HUES64 (cell line): ENCODE results near the gene SLC9A9.
"Not testable (repeated sequence)": the region's sequence is repeated elsewhere in the genome, so short reads cannot be mapped to it uniquely, and the experiment has no call there.

ENCODE experiments used
- H3K27ac ChIP-seq: 2 replicates; pipeline ENCODE4 v1.7.0; 2013; ENCODE audit warnings: low read depth, low read length, inconsistent platforms
- H3K27me3 ChIP-seq: 2 replicates; pipeline ENCODE4 v1.6.1; 2013; ENCODE audit warnings: mild to moderate bottlenecking, low read length; ENCODE audit not compliant: insufficient read depth
- H3K36me3 ChIP-seq: 2 replicates; pipeline ENCODE4 v1.6.1; 2013; ENCODE audit warnings: mild to moderate bottlenecking, low read length; ENCODE audit not compliant: insufficient read depth
- H3K4me1 ChIP-seq: 2 replicates; pipeline ENCODE4 v1.6.1; 2013; ENCODE audit warnings: mild to moderate bottlenecking, low read length, moderate library complexity; ENCODE audit not compliant: insufficient read depth
- H3K4me3 ChIP-seq: 2 replicates; pipeline ENCODE4 v1.5.1; 2013; ENCODE audit warnings: mild to moderate bottlenecking, low read length, moderate library complexity
- H3K9ac ChIP-seq: 2 replicates; pipeline ENCODE4 v1.6.1; 2013; ENCODE audit warnings: mild to moderate bottlenecking, low read depth, low read length
- H3K9me3 ChIP-seq: 2 replicates; pipeline ENCODE4 v1.6.1; 2013; ENCODE audit warnings: low read depth, low read length; ENCODE audit not compliant: insufficient read depth
- WGBS: fragments of 150-250, 120-280 bp; methylation state at CpG from one replicate; pipeline ENCODE4 v1.1.7; 2013; ENCODE audit warnings: missing lambda C conversion rate; 5-methylcytosine and 5-hydroxymethylcytosine counted together

The SLC9A9 gene

DNA sequence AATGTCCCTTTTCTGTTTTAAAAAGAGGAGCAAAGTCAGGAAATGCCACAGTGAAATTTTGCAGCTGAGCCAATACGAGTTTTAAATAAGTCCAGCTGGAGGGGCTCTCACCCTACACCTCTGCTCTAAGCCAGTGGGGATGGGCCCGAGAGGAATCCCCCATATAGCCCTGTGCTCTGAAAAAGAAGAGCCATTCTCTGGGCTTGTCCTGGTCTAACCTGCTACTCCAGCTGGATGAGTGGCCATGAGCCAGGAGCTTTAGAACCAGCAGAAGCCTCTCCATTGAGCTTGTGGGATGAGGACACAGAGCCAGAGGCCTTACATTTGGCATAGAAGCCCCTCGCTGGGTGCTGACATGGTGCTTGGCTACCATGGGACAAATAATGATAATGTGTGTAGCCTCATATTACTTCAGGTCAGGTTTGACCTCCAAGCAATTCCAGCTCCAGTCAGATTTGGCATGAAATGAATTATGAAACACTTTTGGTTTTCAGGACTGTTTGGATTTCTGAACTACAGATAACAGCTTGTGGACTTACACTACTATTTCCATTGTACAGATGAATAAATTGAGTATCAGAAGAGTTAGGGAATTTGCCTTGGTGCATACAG is 556.3 kb downstream of the SLC9A9 start:
- Histone ChIP-seq H3K4me1 (no peaks in the 10 kb centered on the region), H3K9ac (no peak overlapping the region), H3K9me3 (no peaks in the 10 kb centered on the region), H3K27ac (no peak overlapping the region), H3K36me3 (no peaks in the 10 kb centered on the region), H3K27me3 (no peaks in the 10 kb centered on the region), H3K4me3 (no peak overlapping the region)
- 87% methylated on average over 3 of the region's 3 CpGs for WGBS

DNA sequence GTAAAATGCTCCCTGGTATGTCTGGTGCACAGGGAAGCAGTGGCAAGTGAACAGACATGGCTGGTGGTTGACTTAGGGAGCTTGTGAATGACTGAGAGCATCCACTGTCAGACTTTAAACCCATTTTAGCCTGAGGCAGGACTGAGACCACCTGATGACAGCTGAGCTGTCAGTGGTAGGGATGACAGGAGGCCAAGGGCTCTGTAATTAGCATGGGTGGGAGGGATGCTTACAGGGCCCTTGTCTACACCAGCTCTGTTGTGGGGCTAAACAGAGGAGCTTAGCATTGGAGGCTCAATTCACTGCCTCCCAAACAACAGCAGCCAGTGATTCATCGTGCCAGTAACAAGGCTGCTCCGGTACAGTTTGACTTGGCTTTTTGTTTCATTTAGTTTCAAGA is 559.3 kb downstream of the SLC9A9 start:
- Histone ChIP-seq H3K9ac (no peak overlapping the region), H3K36me3 (no peaks in the 10 kb centered on the region), H3K27ac (no peak overlapping the region), H3K27me3 (no peaks in the 10 kb centered on the region), H3K4me3 (no peak overlapping the region), H3K9me3 (no peaks in the 10 kb centered on the region), H3K4me1 (no peaks in the 10 kb centered on the region)
- 96% methylated on average over 2 of the region's 2 CpGs for WGBS

DNA sequence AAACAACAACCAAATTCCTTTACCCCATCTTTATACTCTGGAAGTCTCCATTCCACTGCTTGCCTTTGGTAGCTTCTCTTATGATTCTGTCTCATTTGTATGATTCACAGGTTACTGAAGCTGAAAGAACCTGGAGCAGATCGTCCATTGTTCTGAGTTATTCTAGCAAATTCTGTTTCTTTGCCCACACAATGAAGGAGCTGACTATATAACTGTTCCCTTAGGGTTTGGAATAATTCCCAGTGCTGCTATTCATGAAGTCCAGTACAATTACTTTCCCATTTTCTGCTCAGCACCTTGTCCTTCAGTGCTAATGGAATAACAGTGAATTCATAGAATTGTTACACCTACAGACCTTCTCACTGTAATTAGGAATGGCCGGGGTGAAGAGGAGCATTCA is 560.9 kb downstream of the SLC9A9 start:
- Histone ChIP-seq H3K36me3 (no peaks in the 10 kb centered on the region), H3K27ac (no peak overlapping the region), H3K9ac (no peak overlapping the region), H3K4me3 (no peak overlapping the region), H3K4me1 (no peaks in the 10 kb centered on the region), H3K27me3 (no peaks in the 10 kb centered on the region), H3K9me3 (no peaks in the 10 kb centered on the region)
- WGBS: 88% methylated on average over 1 of the region's 2 CpGs

DNA sequence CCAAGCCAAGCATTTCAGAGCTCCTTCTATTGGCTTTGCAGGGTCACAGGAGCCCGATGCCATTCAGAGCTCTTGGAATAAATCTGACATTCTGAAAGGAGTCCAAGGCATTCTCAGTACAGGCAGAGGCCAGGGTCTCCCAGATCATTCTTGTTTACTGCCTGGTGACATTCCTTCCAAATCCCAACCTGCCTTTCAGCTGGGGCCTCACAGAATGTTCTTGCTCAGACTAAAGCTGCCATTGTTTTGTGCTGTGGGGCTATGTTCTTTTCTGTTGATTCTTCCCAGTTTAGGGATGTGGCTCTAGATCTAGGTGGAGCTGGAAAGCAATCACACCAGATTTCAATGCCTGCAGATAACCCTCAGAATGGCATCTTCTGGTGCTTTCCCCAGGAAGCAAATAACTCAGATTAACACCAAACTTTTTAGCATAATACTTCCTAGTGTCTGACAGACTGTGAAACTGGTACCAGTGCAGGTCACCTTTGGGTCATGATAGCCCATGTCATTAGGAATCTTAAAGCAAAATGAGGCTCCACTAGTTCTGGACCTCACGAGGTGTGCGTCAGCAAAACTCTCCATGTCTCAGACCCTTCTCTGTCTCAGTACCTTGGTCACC is 561.8 kb downstream of the SLC9A9 start:
- H3K4me3 ChIP-seq: no peak overlapping the region
- H3K36me3 ChIP-seq: no peaks in the 10 kb centered on the region
- no peak overlapping the region for H3K9ac ChIP-seq
- 94% methylated on average over 3 of the region's 3 CpGs for WGBS
- H3K4me1 ChIP-seq: no peaks in the 10 kb centered on the region
- no peak overlapping the region for H3K27ac ChIP-seq
- no peaks in the 10 kb centered on the region for H3K27me3 ChIP-seq
- H3K9me3 ChIP-seq: no peaks in the 10 kb centered on the region

DNA sequence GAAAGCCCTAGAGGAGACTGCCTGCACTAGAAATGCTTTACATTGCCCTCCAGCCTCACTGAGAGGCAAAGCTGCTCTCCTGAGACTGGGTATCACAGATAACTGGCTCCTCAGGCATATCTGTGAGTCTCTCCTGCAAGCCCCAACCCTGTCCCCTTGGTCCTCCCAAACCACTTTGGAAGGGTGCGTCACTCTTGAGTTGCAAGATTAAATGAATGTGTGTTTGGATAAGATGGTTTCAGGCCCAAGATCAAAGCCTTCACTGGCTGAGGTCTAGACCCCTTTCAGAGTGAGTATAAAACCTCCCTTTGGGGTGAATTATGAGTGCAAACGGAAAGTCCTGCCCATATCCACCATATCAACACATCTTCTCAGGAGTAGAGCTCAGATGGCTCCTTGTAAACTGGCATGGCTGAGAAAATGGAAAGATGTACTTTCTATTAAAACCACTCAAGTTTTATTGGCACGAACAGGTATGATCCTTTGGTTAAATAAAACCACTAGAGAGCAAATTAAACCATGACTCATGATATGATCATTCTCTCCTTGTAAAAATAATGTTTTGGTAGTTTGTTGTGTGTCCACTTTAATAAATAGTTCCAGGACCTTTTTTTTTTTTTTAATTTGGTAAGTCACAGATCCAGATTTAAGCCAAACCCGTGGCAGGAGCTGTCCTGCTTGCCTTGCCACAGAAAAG is 564.7 kb downstream of the SLC9A9 start:
- WGBS: 88% methylated on average over 3 of the region's 4 CpGs
- Histone ChIP-seq H3K27me3 (no peaks in the 10 kb centered on the region), H3K9me3 (no peaks in the 10 kb centered on the region), H3K36me3 (no peaks in the 10 kb centered on the region), H3K27ac (no peak overlapping the region), H3K4me3 (no peak overlapping the region), H3K4me1 (no peaks in the 10 kb centered on the region), H3K9ac (no peak overlapping the region)

DNA sequence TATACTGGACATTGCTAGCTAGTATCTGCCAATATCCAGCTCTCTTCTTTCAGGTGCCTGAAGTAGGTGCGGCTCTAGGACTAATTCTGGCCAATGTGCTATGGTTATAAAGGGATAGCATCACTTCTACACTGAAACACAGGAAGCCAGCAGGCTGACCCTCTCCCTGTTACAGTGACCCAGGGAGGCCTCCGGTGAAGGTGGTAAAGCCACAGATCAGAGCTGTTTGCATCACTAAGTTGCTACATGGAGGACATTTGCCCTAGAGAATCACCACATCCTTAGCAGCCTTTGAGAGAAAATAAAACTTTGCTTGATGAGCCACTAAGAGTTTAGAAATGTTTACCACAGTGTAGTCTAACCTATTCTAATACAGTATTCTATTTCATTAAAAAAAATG is 567.3 kb downstream of the SLC9A9 start:
- H3K36me3 ChIP-seq: no peaks in the 10 kb centered on the region
- no peak overlapping the region for H3K4me3 ChIP-seq
- H3K9me3 ChIP-seq: no peaks in the 10 kb centered on the region
- H3K27me3 ChIP-seq: no peaks in the 10 kb centered on the region
- 98% methylated on average over 2 of the region's 2 CpGs for WGBS
- no peaks in the 10 kb centered on the region for H3K4me1 ChIP-seq
- no peak overlapping the region for H3K27ac ChIP-seq
- H3K9ac ChIP-seq: no peak overlapping the region

DNA sequence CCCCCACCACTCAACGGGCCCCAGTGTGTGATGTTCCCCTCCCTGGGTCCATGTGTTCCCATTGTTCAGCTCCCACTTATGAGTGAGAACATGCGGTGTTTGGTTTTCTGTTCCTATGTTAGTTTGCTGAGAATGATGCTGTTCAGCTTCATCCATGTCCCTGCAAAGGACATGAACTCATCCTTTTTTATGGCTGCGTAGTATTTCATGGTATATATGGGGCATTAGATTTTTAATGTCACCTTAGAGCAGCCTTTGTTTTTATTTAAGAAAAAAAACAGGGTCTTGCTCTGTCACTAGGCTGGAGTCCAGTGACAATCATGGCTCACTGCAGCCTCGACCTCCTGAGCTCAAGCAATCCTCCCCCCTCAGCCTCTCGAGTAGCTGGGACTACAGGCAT is 568.7 kb downstream of the SLC9A9 start:
- H3K9me3 ChIP-seq, H3K4me1 ChIP-seq, H3K36me3 ChIP-seq, H3K27me3 ChIP-seq, H3K9ac ChIP-seq, H3K4me3 ChIP-seq, H3K27ac ChIP-seq: not testable (repeated sequence)
- 99% methylated on average over 5 of the region's 5 CpGs for WGBS

DNA sequence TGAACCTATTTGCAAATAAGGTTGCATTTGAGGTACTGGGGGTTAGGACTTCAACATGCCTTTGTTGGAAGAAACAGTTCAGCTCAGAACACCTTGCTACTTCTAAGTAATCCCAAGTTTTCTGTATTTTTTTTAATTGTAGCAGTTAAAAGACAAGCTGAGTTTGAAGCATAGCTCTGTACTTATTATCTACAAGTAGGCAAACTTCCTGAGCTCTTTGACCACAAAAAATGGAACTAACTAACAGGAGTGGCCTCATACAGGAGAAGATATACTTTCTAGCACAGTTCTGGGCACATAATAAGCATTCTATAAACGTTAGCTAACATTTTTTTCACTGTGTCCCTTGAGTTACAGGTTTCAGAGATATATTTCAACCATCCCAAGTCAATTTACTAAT is 569.5 kb downstream of the SLC9A9 start:
- H3K4me3 ChIP-seq: no peak overlapping the region
- H3K9me3 ChIP-seq: no peaks in the 10 kb centered on the region
- H3K27ac ChIP-seq: no peak overlapping the region
- no peaks in the 10 kb centered on the region for H3K36me3 ChIP-seq
- 90% methylated on average over 1 of the region's 1 CpG for WGBS
- H3K27me3 ChIP-seq: no peaks in the 10 kb centered on the region
- no peak overlapping the region for H3K9ac ChIP-seq
- H3K4me1 ChIP-seq: no peaks in the 10 kb centered on the region

DNA sequence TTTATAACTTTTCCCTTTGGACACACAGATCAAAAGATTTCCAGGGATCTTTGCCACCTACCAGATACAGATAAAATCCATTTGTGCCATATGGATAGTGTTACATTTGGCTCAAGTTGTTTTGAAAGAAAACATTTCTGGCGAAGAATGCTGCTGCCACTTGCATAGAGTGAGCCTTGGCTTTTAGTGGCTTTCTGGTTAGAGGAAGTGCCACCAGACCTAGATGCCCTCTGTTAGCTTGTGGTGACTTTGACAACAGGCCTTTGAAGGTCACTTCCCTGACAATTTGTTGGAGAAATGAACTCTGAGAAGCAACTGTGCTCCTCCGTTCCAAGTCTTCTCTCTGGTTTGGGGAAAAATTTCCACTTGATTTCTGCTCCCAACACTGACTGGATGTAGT is 570.7 kb downstream of the SLC9A9 start:
- no peaks in the 10 kb centered on the region for H3K27me3 ChIP-seq
- H3K4me1 ChIP-seq: no peaks in the 10 kb centered on the region
- no peak overlapping the region for H3K4me3 ChIP-seq
- no peaks in the 10 kb centered on the region for H3K36me3 ChIP-seq
- 94% methylated on average over 2 of the region's 2 CpGs for WGBS
- no peak overlapping the region for H3K9ac ChIP-seq
- no peak overlapping the region for H3K27ac ChIP-seq
- H3K9me3 ChIP-seq: no peaks in the 10 kb centered on the region

DNA sequence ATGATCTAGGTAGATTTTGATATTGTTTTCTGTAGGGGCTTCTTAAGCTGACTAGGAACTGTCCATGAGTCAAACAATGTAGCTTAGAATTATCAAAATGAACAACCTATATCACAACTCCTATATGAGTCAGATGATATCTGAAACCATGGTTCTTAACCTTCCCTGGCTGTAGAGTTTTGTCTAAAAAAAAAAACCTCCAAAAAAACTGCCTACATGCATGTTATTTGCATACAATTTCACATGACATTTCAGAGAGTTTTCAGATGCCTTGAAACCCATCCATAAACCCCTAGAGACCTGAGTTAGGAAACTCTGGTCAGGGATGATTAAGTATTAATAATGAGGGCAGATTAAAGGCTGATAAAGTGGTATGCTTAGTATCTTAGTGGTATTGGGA is 571.7 kb downstream of the SLC9A9 start:
- no peaks in the 10 kb centered on the region for H3K36me3 ChIP-seq
- no peak overlapping the region for H3K9ac ChIP-seq
- no peaks in the 10 kb centered on the region for H3K9me3 ChIP-seq
- H3K4me1 ChIP-seq: no peaks in the 10 kb centered on the region
- H3K27me3 ChIP-seq: no peaks in the 10 kb centered on the region
- H3K27ac ChIP-seq: no peak overlapping the region
- H3K4me3 ChIP-seq: no peak overlapping the region

DNA sequence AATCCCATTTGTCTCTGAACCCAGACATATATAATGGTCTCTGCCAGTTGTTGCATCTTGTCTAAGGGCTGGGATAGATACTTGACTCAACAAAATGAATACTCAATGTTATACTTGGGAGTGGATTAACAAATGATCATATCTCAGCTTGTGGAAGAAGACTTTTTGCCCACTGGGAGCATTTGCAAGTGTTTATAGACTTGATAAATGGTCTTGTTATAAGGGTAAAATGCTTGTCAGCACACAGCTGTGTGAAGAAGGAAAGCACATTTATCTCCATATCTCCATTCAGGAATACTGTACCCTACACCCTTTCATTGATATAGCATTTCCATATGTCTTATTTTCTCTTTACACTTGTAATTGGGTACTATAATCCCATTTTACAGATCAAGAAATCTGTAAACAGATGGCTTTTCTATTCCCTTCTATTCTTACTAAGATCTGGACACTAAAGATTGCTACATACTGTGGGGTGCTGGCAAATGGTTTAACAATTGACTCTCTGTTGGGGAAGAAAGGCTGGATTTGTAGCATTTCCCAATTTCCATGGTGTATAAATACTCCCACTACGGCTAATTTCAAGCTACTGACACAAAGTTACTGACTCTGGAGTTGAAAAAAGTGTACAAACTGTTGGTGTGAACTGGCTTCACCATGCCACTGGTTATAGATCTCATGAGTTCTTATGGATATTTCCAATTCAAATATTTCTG is 574.1 kb downstream of the SLC9A9 start:
- no peak overlapping the region for H3K4me3 ChIP-seq
- H3K27ac ChIP-seq: no peak overlapping the region
- H3K27me3 ChIP-seq: no peaks in the 10 kb centered on the region
- H3K4me1 ChIP-seq: no peaks in the 10 kb centered on the region
- H3K36me3 ChIP-seq: no peaks in the 10 kb centered on the region
- no peak overlapping the region for H3K9ac ChIP-seq
- WGBS: 90% methylated on average over 1 of the region's 1 CpG
- no peaks in the 10 kb centered on the region for H3K9me3 ChIP-seq
